Fibroblast of pulmonary artery (primary cell): ENCODE data around the gene ATXN1.
A peak's percentile ranks its signal among the peaks of the same experiment; 100 is the strongest.
"Not testable (repeated sequence)": the region's sequence is repeated elsewhere in the genome, so short reads cannot be mapped to it uniquely, and the experiment has no call there.

ENCODE experiments used
- DNase-seq: peaks from one replicate; pipeline ENCODE4 v3.0.0-alpha.2; 2010; ENCODE audit warnings: low read depth
- H3K4me3 ChIP-seq: replicated peaks from 2 replicates; pipeline ENCODE4 v1.5.1; 2011; ENCODE audit warnings: low read depth, mild to moderate bottlenecking, control low read depth, low read length, moderate library complexity
- CTCF ChIP-seq: IDR thresholded peaks from 2 replicates; pipeline ENCODE4 v1.5.1; 2011; ENCODE audit warnings: mild to moderate bottlenecking, control low read depth, low read length, inconsistent platforms; ENCODE audit errors: missing control alignments

ATXN1 gene

GRCh38 chr6:16413399-16413798 is 347.9 kb downstream of the ATXN1 start:
- DNase-seq = no peak
- H3K4me3 ChIP-seq = no peak overlapping the region
- TF ChIP-seq CTCF = no peak

- H3K4me3 ChIP-seq = no peak overlapping the region
- no peak for DNase-seq
- no peak for TF ChIP-seq CTCF
These were observed 348.3 kb downstream of the ATXN1 start for GRCh38 chr6:16412982-16413381.

GRCh38 chr6:16412171-16412570 is 349.1 kb downstream of the ATXN1 start:
- TF ChIP-seq CTCF = no peak
- no peak for DNase-seq
- no peak overlapping the region for H3K4me3 ChIP-seq

GRCh38 chr6:16409531-16410441 is 351.5 kb downstream of the ATXN1 start:
- peak; percentile 82 for TF ChIP-seq CTCF
- no peak overlapping the region for H3K4me3 ChIP-seq
- peak; percentile 64 for DNase-seq

GRCh38 chr6:16408766-16409165 is 352.5 kb downstream of the ATXN1 start:
- no peak overlapping the region for H3K4me3 ChIP-seq
- DNase-seq = no peak
- TF ChIP-seq CTCF = no peak

- no peak for DNase-seq
- TF ChIP-seq CTCF = no peak
- H3K4me3 ChIP-seq = no peak overlapping the region
These were observed 354.3 kb downstream of the ATXN1 start for GRCh38 chr6:16406966-16407365.

GRCh38 chr6:16406538-16406937 is 354.7 kb downstream of the ATXN1 start:
- not testable (repeated sequence) for DNase-seq, H3K4me3 ChIP-seq
